ENCODE measurements around the gene STAP1.
"Not testable (repeated sequence)": the region's sequence is repeated elsewhere in the genome, so short reads cannot be mapped to it uniquely, and the experiment has no call there.

STAP1 gene

GRCh38 chr4:67635331-67635730 is 76.8 kb downstream of the STAP1 start:
- TF ChIP-seq, protein P1, sequence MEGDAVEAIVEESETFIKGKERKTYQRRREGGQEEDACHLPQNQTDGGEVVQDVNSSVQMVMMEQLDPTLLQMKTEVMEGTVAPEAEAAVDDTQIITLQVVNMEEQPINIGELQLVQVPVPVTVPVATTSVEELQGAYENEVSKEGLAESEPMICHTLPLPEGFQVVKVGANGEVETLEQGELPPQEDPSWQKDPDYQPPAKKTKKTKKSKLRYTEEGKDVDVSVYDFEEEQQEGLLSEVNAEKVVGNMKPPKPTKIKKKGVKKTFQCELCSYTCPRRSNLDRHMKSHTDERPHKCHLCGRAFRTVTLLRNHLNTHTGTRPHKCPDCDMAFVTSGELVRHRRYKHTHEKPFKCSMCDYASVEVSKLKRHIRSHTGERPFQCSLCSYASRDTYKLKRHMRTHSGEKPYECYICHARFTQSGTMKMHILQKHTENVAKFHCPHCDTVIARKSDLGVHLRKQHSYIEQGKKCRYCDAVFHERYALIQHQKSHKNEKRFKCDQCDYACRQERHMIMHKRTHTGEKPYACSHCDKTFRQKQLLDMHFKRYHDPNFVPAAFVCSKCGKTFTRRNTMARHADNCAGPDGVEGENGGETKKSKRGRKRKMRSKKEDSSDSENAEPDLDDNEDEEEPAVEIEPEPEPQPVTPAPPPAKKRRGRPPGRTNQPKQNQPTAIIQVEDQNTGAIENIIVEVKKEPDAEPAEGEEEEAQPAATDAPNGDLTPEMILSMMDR (conservative IDR thresholded peaks at IDR 0.05; ENCODE audit: low read depth, low read length): no peak
- no peak for DNase-seq (ENCODE audit: low read depth)
- no peak overlapping the region for H3K4me3 ChIP-seq (ENCODE audit: low read depth, low read length)

GRCh38 chr4:67636978-67637377 is 78.5 kb downstream of the STAP1 start:
- H3K4me3 ChIP-seq (ENCODE audit: low read depth, low read length); DNase-seq (ENCODE audit: low read depth): not testable (repeated sequence)

DNA sequence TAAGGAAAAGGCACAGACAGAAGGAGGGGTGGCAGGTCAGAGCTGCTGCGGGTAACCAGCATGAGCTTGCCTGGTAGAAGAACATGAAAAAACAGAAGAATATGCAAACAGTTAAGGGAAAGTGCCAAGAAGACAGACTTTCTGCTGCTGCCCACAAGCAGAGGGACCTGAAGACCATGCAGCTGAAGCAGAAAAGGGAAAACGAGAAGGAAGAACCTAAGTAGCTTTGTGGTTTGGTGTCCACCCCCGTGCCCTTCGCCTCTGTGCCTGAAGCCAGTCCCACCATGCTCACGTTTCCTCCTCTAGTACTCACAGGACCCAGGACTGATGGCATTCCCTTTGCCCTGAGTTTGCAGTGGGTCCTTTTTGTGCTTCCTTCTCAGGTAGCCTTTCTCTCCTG is 79.6 kb downstream of the STAP1 start:
- no peak for DNase-seq (ENCODE audit: low read depth)
- H3K4me3 ChIP-seq (ENCODE audit: low read depth, low read length): no peak overlapping the region
- TF ChIP-seq, protein P1 (conservative IDR thresholded peaks at IDR 0.05; ENCODE audit: low read depth, low read length): no peak

GRCh38 chr4:67651536-67651935 is 93.0 kb downstream of the STAP1 start:
- TF ChIP-seq, protein P1 (conservative IDR thresholded peaks at IDR 0.05; ENCODE audit: low read depth, low read length): no peak

More at GRCh38 chr4:67651536-67651935, 93.0 kb downstream of the STAP1 start:
- no peak for DNase-seq (ENCODE audit: low read depth)
- H3K4me3 ChIP-seq (ENCODE audit: low read depth, low read length): no peak overlapping the region

Data from choroid plexus epithelial cell (primary cell).